C4-2B (cell line): ENCODE measurements around the gene FLYWCH2.
A peak's percentile ranks its signal among the peaks of the same experiment; 100 is the strongest.

ENCODE experiments used
- ZFX ChIP-seq: fragments of 450-650 bp; IDR thresholded peaks from 2 replicates; pipeline ENCODE4 v1.6.1; 2017
- TF ChIP-seq, protein P1 (sequence below): fragments of 450-650 bp; conservative IDR thresholded peaks from 2 replicates; pipeline ENCODE4 v1.5.1; 2017; ENCODE audit warnings: mild to moderate bottlenecking

DNA sequence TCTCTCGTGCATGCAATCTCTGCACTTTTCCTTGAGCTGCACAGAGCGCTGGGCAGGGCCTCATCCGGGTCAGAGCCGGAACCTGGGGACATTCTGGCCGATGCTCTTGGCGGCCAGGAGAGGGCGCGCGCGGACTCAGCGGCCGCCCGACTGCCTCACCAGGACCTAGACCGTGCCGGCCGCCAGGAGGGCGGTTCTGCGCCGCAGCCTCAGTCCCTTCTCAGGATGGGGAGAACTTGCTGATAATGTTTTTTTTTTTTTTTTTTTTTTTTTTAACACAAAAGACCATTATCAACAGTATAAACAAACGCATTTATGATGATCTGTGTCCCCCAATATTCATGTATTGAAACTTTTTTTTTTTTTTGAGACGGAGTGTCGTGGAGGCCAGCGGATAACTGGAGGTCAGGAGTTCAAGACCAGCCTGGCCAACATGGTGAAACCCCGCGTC is 8.1 kb upstream of the FLYWCH2 start:
- TF ChIP-seq, protein P1, sequence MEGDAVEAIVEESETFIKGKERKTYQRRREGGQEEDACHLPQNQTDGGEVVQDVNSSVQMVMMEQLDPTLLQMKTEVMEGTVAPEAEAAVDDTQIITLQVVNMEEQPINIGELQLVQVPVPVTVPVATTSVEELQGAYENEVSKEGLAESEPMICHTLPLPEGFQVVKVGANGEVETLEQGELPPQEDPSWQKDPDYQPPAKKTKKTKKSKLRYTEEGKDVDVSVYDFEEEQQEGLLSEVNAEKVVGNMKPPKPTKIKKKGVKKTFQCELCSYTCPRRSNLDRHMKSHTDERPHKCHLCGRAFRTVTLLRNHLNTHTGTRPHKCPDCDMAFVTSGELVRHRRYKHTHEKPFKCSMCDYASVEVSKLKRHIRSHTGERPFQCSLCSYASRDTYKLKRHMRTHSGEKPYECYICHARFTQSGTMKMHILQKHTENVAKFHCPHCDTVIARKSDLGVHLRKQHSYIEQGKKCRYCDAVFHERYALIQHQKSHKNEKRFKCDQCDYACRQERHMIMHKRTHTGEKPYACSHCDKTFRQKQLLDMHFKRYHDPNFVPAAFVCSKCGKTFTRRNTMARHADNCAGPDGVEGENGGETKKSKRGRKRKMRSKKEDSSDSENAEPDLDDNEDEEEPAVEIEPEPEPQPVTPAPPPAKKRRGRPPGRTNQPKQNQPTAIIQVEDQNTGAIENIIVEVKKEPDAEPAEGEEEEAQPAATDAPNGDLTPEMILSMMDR: peak; percentile 99
- no peak for TF ChIP-seq ZFX
